ENCODE measurements around the gene ZBP1.

Gene ZBP1

DNA sequence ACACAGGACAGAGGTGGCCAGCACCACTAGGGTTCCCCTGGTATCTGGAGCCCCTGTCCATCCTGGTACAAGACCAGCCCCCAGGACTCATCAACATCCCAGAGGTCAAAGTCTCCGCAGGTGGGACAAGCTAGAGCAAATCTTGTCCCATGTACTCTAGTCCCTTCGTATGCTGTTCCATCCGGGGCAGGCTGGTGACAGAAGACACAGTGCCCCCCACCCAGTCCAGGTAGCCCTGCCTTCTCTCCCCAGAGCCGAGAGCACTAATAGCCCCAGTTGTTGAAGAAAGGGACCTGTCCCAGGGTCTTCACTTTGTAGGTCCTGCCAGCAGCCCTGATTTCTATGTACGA is 38.2 kb downstream of the ZBP1 start:
- Histone ChIP-seq H3K27me3 (ENCODE audit: low read depth) (peaks cover 10% of the 10 kb centered on the region; the same call in 1 of the 2 replicates), H3K4me3 (no peak overlapping the region), H3K4me1 (peaks cover 2% of the 10 kb centered on the region; the same call in 1 of the 2 replicates), H3K9me3 (no peaks in the 10 kb centered on the region; the same call in 1 of the 2 replicates), H3K36me3 (replicated peaks) (no peaks in the 10 kb centered on the region)
- in situ Hi-C loops (cut with MboI; ENCODE audit: low sequenced_read_pairs) = loop anchor here (10.0 kb wide), 1 partner anchor 197 kb away; no protein-coding TSS in a partner anchor
- no peak for DNase-seq (ENCODE audit: low spot score in 2 of 2)

DNA sequence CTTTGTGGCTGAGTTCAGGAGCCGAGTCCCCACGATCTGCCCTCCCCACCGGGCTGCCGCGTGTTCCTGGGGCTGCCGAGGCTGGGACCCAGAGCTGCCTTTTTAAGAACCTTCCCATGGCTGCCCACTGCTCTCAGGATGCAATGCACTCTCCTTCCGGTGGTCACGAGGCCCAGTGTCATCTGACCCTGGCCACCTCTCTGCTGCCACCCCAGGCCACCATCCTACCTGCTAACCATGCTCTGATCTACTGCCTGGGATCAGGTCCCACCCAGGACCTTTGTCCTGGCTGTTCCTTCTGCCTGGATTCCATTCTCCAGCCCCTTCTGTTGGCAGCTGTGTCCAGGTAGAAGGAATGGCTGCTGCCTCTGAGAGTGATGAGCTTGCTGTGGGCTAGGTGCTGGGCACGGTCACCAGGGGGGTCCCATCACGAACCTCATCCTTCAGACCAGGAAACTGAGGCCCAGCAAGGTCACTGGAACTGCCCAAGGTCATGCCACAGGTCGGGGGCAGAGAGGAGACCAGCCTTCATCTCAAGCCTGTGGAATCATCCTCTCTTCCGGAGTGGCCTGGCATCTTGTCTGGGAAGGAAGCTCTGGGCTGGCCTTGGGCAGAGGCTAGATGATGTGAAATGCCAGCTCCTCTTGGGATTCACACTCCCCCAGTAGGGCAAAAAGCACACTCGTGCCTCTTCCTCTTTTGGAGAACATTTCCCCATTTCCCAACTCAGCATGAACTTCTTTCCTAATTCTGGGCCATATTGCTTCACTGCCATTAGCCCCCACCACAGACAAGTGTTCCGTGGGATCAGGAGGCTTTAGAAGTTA is 38.8 kb downstream of the ZBP1 start:
- peaks cover 10% of the 10 kb centered on the region; the same call in 1 of the 2 replicates for H3K27me3 ChIP-seq (ENCODE audit: low read depth)
- no peaks in the 10 kb centered on the region; the same call in 1 of the 2 replicates for H3K9me3 ChIP-seq
- peaks cover 2% of the 10 kb centered on the region; the same call in 1 of the 2 replicates for H3K4me1 ChIP-seq
- in situ Hi-C loops (cut with MboI; ENCODE audit: low sequenced_read_pairs) = loop anchor here (10.0 kb wide), 1 partner anchor 197 kb away; no protein-coding TSS in a partner anchor
- H3K36me3 ChIP-seq (replicated peaks) = no peaks in the 10 kb centered on the region
- no peak for DNase-seq (ENCODE audit: low spot score in 2 of 2)
- H3K4me3 ChIP-seq = no peak overlapping the region

DNA sequence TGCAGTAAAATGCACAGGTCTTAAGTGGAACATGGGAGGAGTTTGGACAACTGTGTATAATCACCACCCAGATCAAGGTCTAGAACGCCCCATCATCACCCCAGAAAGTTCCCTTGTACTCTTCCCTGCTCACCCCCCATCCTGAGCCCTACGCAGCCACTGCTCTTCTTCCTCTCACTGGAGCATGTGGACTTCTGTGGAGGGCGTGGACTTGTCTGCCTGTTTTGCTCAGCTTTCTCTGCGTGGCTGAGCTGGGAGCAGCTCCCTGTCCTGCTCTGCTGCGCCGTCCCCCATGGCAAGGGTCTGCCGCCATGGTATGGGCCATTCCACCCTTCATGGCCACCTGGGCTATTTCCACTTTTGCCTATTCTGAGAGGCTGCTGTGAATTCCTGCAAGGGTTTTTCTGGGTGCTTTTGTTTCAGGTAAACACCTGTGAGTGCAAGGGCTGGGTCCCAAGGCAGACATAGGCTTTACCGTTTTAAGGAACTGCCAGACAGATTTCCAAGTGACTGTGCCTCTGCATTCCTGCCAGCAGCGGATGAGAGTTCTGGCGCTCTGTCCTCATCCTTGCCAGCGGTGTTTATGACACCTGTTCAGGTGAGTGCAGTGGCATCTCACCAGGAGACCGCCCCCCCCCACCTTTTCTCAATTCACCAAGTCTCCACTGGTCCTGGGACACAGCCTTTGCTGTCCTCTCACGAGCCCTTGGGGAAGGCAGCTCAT is 39.6 kb downstream of the ZBP1 start:
- DNase-seq (ENCODE audit: low spot score in 2 of 2) = no peak
- Histone ChIP-seq H3K27me3 (ENCODE audit: low read depth) (peaks cover 10% of the 10 kb centered on the region; the same call in 1 of the 2 replicates), H3K9me3 (no peaks in the 10 kb centered on the region; the same call in 1 of the 2 replicates), H3K36me3 (replicated peaks) (no peaks in the 10 kb centered on the region), H3K4me1 (peaks cover 2% of the 10 kb centered on the region; the same call in 1 of the 2 replicates), H3K4me3 (no peak overlapping the region)
- in situ Hi-C loops (cut with MboI; ENCODE audit: low sequenced_read_pairs) = loop anchor here (10.0 kb wide), 1 partner anchor 196 kb away; no protein-coding TSS in a partner anchor

DNA sequence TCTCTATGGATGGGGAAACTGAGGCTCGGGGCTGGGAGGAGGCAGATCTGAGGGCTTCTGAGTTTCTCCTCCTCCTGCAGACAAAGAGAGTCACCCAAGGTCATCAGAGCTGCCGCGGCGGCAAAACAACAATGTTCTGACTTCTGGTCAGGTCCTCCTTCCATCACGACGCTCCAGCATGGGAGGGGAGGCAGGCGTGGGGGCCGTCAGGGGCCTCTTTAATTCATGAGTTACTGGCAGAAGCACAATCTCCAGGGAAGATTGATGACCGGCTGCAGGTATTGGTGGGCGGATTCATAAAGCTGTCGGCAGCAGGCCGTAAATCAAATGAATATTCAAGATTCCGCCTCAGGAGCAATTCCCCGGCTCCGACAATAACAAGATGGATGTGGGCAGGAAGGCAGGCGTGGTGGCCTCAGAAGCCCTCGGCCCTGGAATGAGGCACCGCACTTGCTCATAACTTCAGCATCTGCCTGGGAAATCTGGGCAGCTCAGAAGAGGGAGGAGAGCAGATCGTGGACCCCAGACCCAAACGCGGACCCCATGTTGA is 40.3 kb downstream of the ZBP1 start:
- Histone ChIP-seq H3K27me3 (ENCODE audit: low read depth) (peaks cover 10% of the 10 kb centered on the region), H3K4me1 (peaks cover 2% of the 10 kb centered on the region; the same call in 1 of the 2 replicates), H3K4me3 (no peak overlapping the region), H3K9me3 (no peaks in the 10 kb centered on the region; the same call in 1 of the 2 replicates), H3K36me3 (replicated peaks) (no peaks in the 10 kb centered on the region)
- peak; percentile 31 to 50 for DNase-seq (ENCODE audit: low spot score in 2 of 2)
- in situ Hi-C loops (cut with MboI; ENCODE audit: low sequenced_read_pairs) = loop anchor here (10.0 kb wide), 1 partner anchor 195 kb away; no protein-coding TSS in a partner anchor

DNA sequence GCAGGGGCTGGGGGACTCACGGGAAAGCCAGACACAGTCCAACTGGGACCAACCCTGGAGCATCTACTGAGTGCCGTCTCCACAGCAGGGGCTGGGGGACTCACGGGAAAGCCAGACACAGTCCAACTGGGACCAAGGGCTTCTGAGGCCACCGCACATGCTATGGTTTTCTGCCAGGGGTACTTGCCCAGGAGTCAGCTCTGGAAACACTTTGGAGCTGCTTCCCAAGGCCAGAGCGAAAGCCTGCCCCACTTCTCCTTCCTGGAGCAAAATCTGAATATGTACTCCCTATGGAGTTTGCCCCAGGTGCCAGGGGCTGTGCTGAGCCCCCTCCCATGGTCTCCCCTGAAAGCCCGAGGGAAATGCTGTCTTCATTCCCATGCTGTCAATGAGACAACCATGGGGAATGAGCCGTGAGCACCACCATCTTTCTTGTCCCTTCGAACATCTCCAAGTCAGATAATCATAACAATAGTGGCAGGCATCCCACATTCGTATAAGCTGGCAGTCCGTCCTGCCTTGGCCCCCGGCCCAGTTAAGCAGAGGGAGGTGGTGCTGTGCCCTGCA is 40.8 kb downstream of the ZBP1 start:
- DNase-seq (ENCODE audit: low spot score in 2 of 2) = no peak
- peaks cover 2% of the 10 kb centered on the region; the same call in 1 of the 2 replicates for H3K4me1 ChIP-seq
- in situ Hi-C loops (cut with MboI; ENCODE audit: low sequenced_read_pairs) = no loop called here
- no peaks in the 10 kb centered on the region for H3K36me3 ChIP-seq (replicated peaks)
- H3K4me3 ChIP-seq = no peak overlapping the region
- peaks cover 10% of the 10 kb centered on the region for H3K27me3 ChIP-seq (ENCODE audit: low read depth)
- H3K9me3 ChIP-seq = no peaks in the 10 kb centered on the region; the same call in 1 of the 2 replicates

DNA sequence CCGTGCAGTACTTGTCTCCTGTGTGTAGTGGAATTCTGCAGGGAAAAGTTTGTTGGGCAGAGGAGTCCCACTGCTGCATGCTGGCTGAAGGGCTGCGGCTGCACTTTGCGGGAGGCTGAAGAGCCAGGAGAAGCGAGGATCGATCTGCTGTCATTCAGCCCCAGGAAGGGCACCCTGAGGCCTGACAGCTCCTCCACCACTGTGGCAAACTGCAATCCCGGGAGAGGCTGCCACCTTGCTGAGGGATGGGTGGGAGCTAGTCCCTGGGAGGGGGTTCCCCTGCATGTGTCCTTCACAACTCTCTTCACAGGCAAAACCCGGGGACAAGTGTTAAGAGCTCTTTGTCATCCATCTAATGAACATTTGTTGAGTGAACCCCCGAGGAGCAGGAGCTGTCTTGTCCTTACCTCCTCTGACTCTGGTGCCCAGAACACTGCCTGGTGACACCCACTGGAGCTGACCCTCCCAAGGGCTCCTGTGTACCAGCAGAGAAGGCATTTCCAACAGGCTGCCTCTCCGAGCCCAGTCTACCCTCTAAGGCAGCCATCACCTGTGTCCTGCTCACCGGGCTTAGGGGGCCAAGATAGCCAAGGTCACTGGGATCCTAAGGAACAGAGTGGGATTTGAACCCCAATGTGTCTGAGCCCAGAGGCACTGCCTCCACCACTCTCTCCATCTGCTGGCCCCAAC is 41.6 kb downstream of the ZBP1 start:
- Histone ChIP-seq H3K4me1 (peaks cover 2% of the 10 kb centered on the region; the same call in 1 of the 2 replicates), H3K9me3 (no peaks in the 10 kb centered on the region; the same call in 1 of the 2 replicates), H3K4me3 (no peak overlapping the region), H3K36me3 (replicated peaks) (no peaks in the 10 kb centered on the region), H3K27me3 (ENCODE audit: low read depth) (peaks cover 10% of the 10 kb centered on the region)
- no peak for DNase-seq (ENCODE audit: low spot score in 2 of 2)
- in situ Hi-C loops (cut with MboI; ENCODE audit: low sequenced_read_pairs) = no loop called here

DNA sequence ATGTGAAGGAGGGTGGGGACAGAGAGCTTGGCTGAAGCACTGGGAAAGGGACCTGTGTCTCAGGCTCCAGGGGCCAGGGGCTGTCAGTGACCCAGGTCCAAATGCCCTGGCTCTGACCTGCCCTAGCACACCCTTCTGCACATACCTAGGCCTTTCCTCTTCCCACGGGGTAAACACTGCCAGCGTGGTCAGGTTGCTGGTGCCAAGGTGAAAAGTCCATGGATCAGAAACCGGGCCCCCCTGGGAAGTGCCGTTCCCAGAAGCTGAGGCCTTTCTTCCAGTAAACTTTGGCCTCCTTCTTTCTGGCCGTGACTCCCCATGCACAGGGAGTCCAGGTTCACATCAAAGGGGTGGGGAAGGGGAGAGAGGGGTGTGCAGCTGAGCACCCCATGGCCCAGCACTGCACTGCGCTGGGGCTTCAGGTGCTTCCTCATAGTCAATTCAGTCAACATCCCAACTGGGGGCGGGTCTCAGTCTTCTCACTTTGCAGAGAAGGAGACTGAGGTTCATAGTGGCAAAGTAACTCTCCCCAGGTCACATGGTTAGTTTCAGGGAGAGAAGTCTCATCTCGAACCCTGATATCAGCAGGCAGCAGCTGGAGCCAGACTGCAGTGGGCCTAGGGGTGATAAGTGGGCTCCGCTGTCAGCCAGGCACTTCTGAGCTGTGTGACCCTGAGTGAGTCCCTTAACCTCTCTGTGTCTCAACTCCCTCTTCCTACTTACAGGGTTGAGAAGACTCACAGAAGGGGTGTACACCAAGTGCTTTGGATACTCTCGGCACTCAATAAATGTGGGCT is 42.3 kb downstream of the ZBP1 start:
- no peak overlapping the region for H3K4me3 ChIP-seq
- DNase-seq (ENCODE audit: low spot score in 2 of 2) = no peak
- H3K9me3 ChIP-seq = no peaks in the 10 kb centered on the region
- peaks cover 10% of the 10 kb centered on the region for H3K27me3 ChIP-seq (ENCODE audit: low read depth)
- no peaks in the 10 kb centered on the region for H3K36me3 ChIP-seq (replicated peaks)
- peaks cover 2% of the 10 kb centered on the region; the same call in 1 of the 2 replicates for H3K4me1 ChIP-seq
- in situ Hi-C loops (cut with MboI; ENCODE audit: low sequenced_read_pairs) = no loop called here

DNA sequence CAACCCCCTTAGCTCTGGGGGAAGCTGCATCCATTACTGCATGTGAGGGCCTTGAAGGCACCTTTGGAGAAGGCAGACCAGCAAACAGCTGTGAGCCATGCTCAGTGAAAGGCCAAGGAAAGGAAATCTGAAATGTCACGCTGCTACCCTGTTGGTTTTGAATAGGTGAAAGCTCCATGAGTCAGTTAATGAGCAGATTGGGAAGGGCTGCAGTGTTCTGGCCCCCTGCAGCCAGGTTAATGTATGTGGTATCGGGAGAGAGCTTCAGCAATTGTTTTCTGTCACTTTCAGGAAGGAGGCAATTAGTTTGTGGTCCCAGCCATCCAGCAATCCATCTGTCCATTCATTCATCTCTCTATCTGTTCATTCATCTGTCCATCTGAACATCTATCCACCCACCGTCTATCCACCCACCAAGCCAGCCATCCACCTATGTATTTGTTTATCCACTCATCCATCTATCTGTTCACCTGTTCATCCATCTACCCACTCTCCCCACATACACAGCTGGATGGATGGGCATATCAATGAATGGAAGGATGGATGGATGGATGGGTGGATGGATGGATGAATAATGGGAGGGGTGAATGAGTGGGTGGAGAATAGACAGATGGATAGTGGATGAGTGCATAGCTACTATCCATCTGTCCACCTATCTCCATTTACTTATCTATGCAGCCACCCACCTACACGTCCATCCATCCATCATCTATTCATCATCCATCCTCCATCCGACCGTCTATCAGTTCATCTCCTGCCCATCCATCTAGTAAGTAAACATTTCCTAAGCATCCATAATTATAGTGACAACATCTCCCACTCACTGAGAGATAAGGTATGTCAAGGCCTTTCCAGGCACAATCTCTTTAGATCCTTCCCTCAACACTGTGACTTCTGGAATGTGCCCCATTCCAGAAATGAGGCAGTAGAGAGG is 43.3 kb downstream of the ZBP1 start:
- H3K4me3 ChIP-seq = no peak overlapping the region
- H3K4me1 ChIP-seq = peaks cover 2% of the 10 kb centered on the region; the same call in 1 of the 2 replicates
- DNase-seq (ENCODE audit: low spot score in 2 of 2) = no peak
- H3K9me3 ChIP-seq = no peaks in the 10 kb centered on the region
- no peaks in the 10 kb centered on the region for H3K36me3 ChIP-seq (replicated peaks)
- H3K27me3 ChIP-seq (ENCODE audit: low read depth) = peaks cover 10% of the 10 kb centered on the region
- in situ Hi-C loops (cut with MboI; ENCODE audit: low sequenced_read_pairs) = no loop called here

DNA sequence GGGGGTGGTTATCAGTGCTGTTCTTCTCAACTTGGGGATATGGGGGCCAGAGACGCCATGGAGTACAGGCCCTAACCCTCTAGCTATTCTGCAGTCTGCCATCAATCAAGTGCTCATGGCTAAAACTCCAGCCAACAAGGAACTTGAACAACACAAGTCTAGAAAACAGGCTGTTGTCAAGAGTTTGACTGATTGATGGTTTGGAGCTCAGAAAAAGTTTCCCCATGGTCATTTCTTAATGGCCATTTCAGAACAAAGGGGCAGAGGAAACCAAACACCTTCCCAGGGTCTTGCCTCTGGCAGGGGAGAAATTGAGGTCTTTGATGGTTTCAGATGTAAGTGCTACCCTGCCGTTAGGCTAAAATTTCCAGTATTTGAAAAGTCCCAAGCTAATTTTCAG is 44.2 kb downstream of the ZBP1 start:
- H3K4me1 ChIP-seq = peaks cover 2% of the 10 kb centered on the region; the same call in 1 of the 2 replicates
- H3K27me3 ChIP-seq (ENCODE audit: low read depth) = peaks cover 10% of the 10 kb centered on the region
- in situ Hi-C loops (cut with MboI; ENCODE audit: low sequenced_read_pairs) = no loop called here
- no peaks in the 10 kb centered on the region for H3K36me3 ChIP-seq (replicated peaks)
- H3K9me3 ChIP-seq = no peaks in the 10 kb centered on the region
- no peak overlapping the region for H3K4me3 ChIP-seq
- no peak for DNase-seq (ENCODE audit: low spot score in 2 of 2)

DNA sequence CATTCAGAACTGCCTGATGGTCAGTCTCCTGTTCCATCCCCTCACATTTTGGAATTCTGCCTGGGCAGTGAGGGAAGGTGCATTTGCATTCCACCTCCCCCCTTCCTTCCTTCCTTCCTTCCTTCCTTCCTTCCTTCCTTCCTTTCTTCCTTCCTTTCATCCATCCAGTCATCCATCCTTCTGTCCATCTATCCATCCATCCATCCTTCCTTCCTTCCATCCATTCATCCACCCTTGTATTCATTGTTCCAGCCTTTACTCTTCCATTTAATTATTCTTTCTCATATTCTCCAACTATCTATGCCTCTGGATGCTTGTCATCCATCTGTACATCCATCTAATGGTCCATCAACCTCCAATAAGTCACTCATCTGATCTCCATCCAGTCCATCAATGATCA is 45.3 kb downstream of the ZBP1 start:
- Histone ChIP-seq H3K36me3 (replicated peaks) (no peaks in the 10 kb centered on the region), H3K27me3 (ENCODE audit: low read depth) (peaks cover 3% of the 10 kb centered on the region), H3K4me1 (no peaks in the 10 kb centered on the region), H3K4me3 (no peak overlapping the region), H3K9me3 (no peaks in the 10 kb centered on the region)
- in situ Hi-C loops (cut with MboI; ENCODE audit: low sequenced_read_pairs) = no loop called here
- no peak for DNase-seq (ENCODE audit: low spot score in 2 of 2)

DNA sequence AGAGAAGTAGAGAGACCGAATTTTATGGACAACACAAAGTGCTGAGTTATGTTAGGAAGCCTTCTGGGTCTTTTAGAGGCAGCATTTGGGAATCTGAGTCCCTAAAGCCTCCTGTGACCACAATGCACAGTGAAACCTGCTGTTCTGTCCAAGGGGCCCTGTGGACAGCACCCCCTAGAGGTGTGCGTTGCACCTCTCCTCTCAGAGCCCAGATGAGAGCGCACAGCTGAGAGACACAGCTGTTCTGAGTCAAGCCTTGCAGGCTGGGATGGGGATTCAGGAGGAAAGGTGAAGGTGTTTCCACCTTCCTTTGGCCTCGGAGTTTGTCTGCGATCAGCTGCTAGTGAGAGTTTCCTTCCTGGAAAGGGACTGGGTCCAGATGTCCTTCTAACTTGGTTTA is 46.3 kb downstream of the ZBP1 start:
- H3K4me3 ChIP-seq = no peak overlapping the region
- H3K4me1 ChIP-seq = no peaks in the 10 kb centered on the region
- no peaks in the 10 kb centered on the region; the same call in 1 of the 2 replicates for H3K27me3 ChIP-seq (ENCODE audit: low read depth)
- no peaks in the 10 kb centered on the region for H3K36me3 ChIP-seq (replicated peaks)
- DNase-seq (ENCODE audit: low spot score in 2 of 2) = no peak
- in situ Hi-C loops (cut with MboI; ENCODE audit: low sequenced_read_pairs) = no loop called here
- no peaks in the 10 kb centered on the region for H3K9me3 ChIP-seq
